Esophagus muscularis mucosa (tissue), 4 donors: ENCODE data around the gene LHX4. TPM values are rescaled to one million over a fixed set of nuclear protein-coding genes. Genes with fewer than 3 reads are reported as not detected.
A peak's percentile ranks its signal among the peaks of the same experiment; 100 is the strongest.

Source experiments
- DNase-seq: peaks from one replicate; pipeline ENCODE4 v3.0.0-alpha.2; 2017; ENCODE audit errors: extremely low spot score
- H3K27ac ChIP-seq, 4 donors: fragments of 200-600 bp; sonication (generic); replicated peaks in 1 of 4; 1 replicate in 3 of 4; 2 replicates in 1 of 4; pipeline ENCODE4 v1.5.1; 2016 to 2019; ENCODE audit warnings: mild to moderate bottlenecking in 1 of 4
- H3K27me3 ChIP-seq, 4 donors: fragments of 200-600 bp; sonication (generic); one replicate each; pipeline versions ENCODE4 v1.5.1 to v1.6.0; 2016 to 2019
- H3K36me3 ChIP-seq, 4 donors: fragments of 200-600 bp; sonication (generic); one replicate each; pipeline ENCODE4 v1.5.1; 2016 to 2019
- H3K4me1 ChIP-seq, 4 donors: fragments of 200-600 bp; sonication (generic); one replicate each; pipeline ENCODE4 v1.5.1; 2016 to 2019
- H3K4me3 ChIP-seq, 4 donors: fragments of 200-600 bp; sonication (generic); 1 replicate in 2 of 4; 2 replicates in 2 of 4; pipeline ENCODE4 v1.5.1; 2016 to 2019; ENCODE audit warnings: mild to moderate bottlenecking in 4 of 4, moderate library complexity in 1 of 4
- H3K9me3 ChIP-seq, 4 donors: fragments of 200-600 bp; sonication (generic); 1 replicate in 3 of 4; 2 replicates in 1 of 4; pipeline ENCODE4 v1.5.1; 2016 to 2019
- CTCF ChIP-seq, 3 experiments: fragments of 200-600 bp in 2 of 3; fragments of 450-650 bp in 1 of 3; sonication (generic) in 2 of 3; IDR thresholded peaks; one replicate each; pipeline ENCODE4 v1.5.1; 2017 to 2019; ENCODE audit warnings: antibody characterized with exemption in 3 of 3, mild to moderate bottlenecking in 2 of 3, moderate library complexity in 1 of 3
- EP300 ChIP-seq: sonication (generic); formaldehyde crosslinking; IDR thresholded peaks from one replicate; pipeline ENCODE4 v1.6.1; 2017; ENCODE audit warnings: antibody characterized with exemption
- POLR2A ChIP-seq: fragments of 450-650 bp; IDR thresholded peaks from one replicate; pipeline ENCODE4 v1.6.1; 2017; ENCODE audit warnings: antibody characterized with exemption, moderate library complexity, mild to moderate bottlenecking, low read depth
- POLR2AphosphoS5 ChIP-seq, 2 donors: sonication (generic); formaldehyde crosslinking; IDR thresholded peaks; one replicate each; pipeline ENCODE4 v1.6.1; 2017; ENCODE audit warnings: antibody characterized with exemption in 2 of 2
- WGBS: methylation state at CpG from one replicate; pipeline ENCODE4 v1.1.5; 2018; 5-methylcytosine and 5-hydroxymethylcytosine counted together
- intact Hi-C: fragments of 100-400 bp; cut with DNase I; formaldehyde crosslinking; loops from one replicate; pipeline ENCODE4 v1.15.1; 2023
- total RNA-seq, 4 donors: library from RNA; depleted of rRNA; stranded (reverse); fragments of >200 nt; gene quantifications; one replicate each; pipeline versions ENCODE4 v1.1.0 to v1.2.1, GENCODE V29; 2016

The LHX4 gene
- total RNA-seq, 4 donors from 2014 or later, result not detected

GRCh38 chr1:180230791-180231505 is 884 bp downstream of the LHX4 start:
- no peaks in the 10 kb centered on the region for H3K9me3 ChIP-seq
- peaks cover 10 to 100% (median 85%) of the 10 kb centered on the region in 4 donors for H3K27me3 ChIP-seq
- 0% methylated on average over 36 of the region's 65 CpGs for WGBS
- peak overlapping the region; percentile 58 to 72 (median 62) for H3K4me3 ChIP-seq
- intact Hi-C loops, result no loop called here
- peaks cover 58 to 71% (median 67%) of the 10 kb centered on the region in 4 donors for H3K4me1 ChIP-seq
- no peaks in the 10 kb centered on the region for H3K36me3 ChIP-seq
- TF ChIP-seq POLR2AphosphoS5 (IDR thresholded peaks at IDR 0.05), result no peak
- DNase-seq, result no peak
- no peak overlapping the region for H3K27ac ChIP-seq

- no peak for DNase-seq
- WGBS, result under 1% methylated on average over 17 of the region's 37 CpGs
- TF ChIP-seq CTCF (IDR thresholded peaks at IDR 0.05), result no peak
- TF ChIP-seq EP300, result no peak
- TF ChIP-seq POLR2A, result no peak
- no peak for TF ChIP-seq POLR2AphosphoS5 (IDR thresholded peaks at IDR 0.05)
- Histone ChIP-seq H3K27ac (no peak overlapping the region), H3K4me3 (peak overlapping the region; percentile 58 to 72 (median 62)), H3K4me1 (peaks cover 60 to 77% (median 72%) of the 10 kb centered on the region in 4 donors), H3K27me3 (peaks cover 15 to 100% (median 86%) of the 10 kb centered on the region in 4 donors), H3K9me3 (no peaks in the 10 kb centered on the region), H3K36me3 (no peaks in the 10 kb centered on the region)
- intact Hi-C loops, result no loop called here
Observed at GRCh38 chr1:180231506-180231921, 1.4 kb downstream of the LHX4 start.

GRCh38 chr1:180231936-180232335 is 1.9 kb downstream of the LHX4 start:
- no peaks in the 10 kb centered on the region for H3K36me3 ChIP-seq
- H3K27me3 ChIP-seq, result peaks cover 15 to 100% (median 87%) of the 10 kb centered on the region in 4 donors
- TF ChIP-seq CTCF (IDR thresholded peaks at IDR 0.05), result no peak
- TF ChIP-seq POLR2A, result no peak
- TF ChIP-seq POLR2AphosphoS5 (IDR thresholded peaks at IDR 0.05), result no peak
- no peaks in the 10 kb centered on the region for H3K9me3 ChIP-seq
- intact Hi-C loops, result no loop called here
- peaks cover 60 to 81% (median 72%) of the 10 kb centered on the region in 4 donors for H3K4me1 ChIP-seq
- H3K4me3 ChIP-seq, result peak overlapping the region in 2 of 4 donors; percentile 58 to 65
- no peak overlapping the region for H3K27ac ChIP-seq
- DNase-seq, result no peak
- WGBS, result 6% methylated on average over 12 of the region's 14 CpGs

- WGBS, result 12% methylated on average over 3 of the region's 11 CpGs
- peaks cover 15 to 100% (median 88%) of the 10 kb centered on the region in 4 donors for H3K27me3 ChIP-seq
Observed at GRCh38 chr1:180232521-180233043, 2.5 kb downstream of the LHX4 start.

More at GRCh38 chr1:180232521-180233043, 2.5 kb downstream of the LHX4 start:
- no peak for DNase-seq
- Histone ChIP-seq H3K4me1 (peaks cover 60 to 81% (median 72%) of the 10 kb centered on the region in 4 donors), H3K4me3 (no peak overlapping the region), H3K9me3 (no peaks in the 10 kb centered on the region), H3K27ac (no peak overlapping the region), H3K36me3 (no peaks in the 10 kb centered on the region)
- TF ChIP-seq POLR2A, result no peak
- TF ChIP-seq POLR2AphosphoS5 (IDR thresholded peaks at IDR 0.05), result no peak
- TF ChIP-seq EP300, result no peak
- no peak for TF ChIP-seq CTCF (IDR thresholded peaks at IDR 0.05)
- intact Hi-C loops, result no loop called here
